Smooth muscle cell (in vitro differentiated cells): ENCODE measurements around the gene STARD8. TPM values are rescaled to one million over a fixed set of nuclear protein-coding genes. Genes with fewer than 3 reads are reported as not detected.

Experiments
- DNase-seq: peaks from one replicate; lab custom pipeline; 2025; ENCODE audit not compliant: unreplicated experiment; lab: John Stamatoyannopoulos, UW
- H2AFZ ChIP-seq: fragments of 200-600 bp; sonication (generic); 2 replicates; pipeline ENCODE4 v1.6.0; 2016; ENCODE audit warnings: antibody characterized with exemption, low read depth, mild to moderate bottlenecking
- H3F3A ChIP-seq: fragments of 200-600 bp; sonication (generic); 2 replicates; pipeline ENCODE4 v1.6.0; 2017; ENCODE audit warnings: antibody characterized with exemption, low read depth
- H3K27ac ChIP-seq: fragments of 200-600 bp; sonication (generic); 2 replicates; pipeline ENCODE4 v1.5.1; 2016; ENCODE audit warnings: low read depth, mild to moderate bottlenecking
- H3K27me3 ChIP-seq: fragments of 200-600 bp; sonication (generic); 2 replicates; pipeline ENCODE4 v1.6.1; 2016; ENCODE audit warnings: low read depth, mild to moderate bottlenecking
- H3K36me3 ChIP-seq: fragments of 200-600 bp; sonication (generic); 2 replicates; pipeline ENCODE4 v1.5.1; 2016; ENCODE audit warnings: low read depth
- H3K4me1 ChIP-seq: fragments of 200-600 bp; sonication (generic); 2 replicates; pipeline ENCODE4 v1.5.1; 2016; ENCODE audit warnings: low read depth
- H3K4me2 ChIP-seq: fragments of 200-600 bp; sonication (generic); 2 replicates; pipeline ENCODE4 v1.6.0; 2016; ENCODE audit warnings: mild to moderate bottlenecking
- H3K4me3 ChIP-seq: fragments of 200-600 bp; sonication (generic); 2 replicates; pipeline ENCODE4 v1.5.1; 2016; ENCODE audit warnings: mild to moderate bottlenecking
- H3K79me2 ChIP-seq: fragments of 200-600 bp; sonication (generic); 2 replicates; pipeline ENCODE4 v1.6.0; 2016; ENCODE audit warnings: low read depth, mild to moderate bottlenecking
- H3K9ac ChIP-seq: fragments of 200-600 bp; sonication (generic); 2 replicates; pipeline ENCODE4 v1.6.0; 2016; ENCODE audit warnings: low read depth
- H3K9me3 ChIP-seq: fragments of 200-600 bp; sonication (generic); replicated peaks from 2 replicates; pipeline ENCODE4 v1.5.1; 2016; ENCODE audit warnings: low read depth
- H4K20me1 ChIP-seq: fragments of 200-600 bp; sonication (generic); 2 replicates; pipeline ENCODE4 v1.6.0; 2016; ENCODE audit warnings: low read depth
- whole genome bisulfite sequencing: methylation state at CpG from one replicate; pipeline ENCODE4 v1.1.7; 2016; ENCODE audit warnings: low lambda C conversion rate; 5-methylcytosine and 5-hydroxymethylcytosine counted together
- polyA plus RNA-seq: library from polyadenylated mRNA; unstranded; fragments of >200 nt; fragmentation: Nextera tagmentation; extraction: Ambion mirVana; gene quantifications from 2 replicates; pipeline ENCODE4 v1.2.1, GENCODE V29; 2016
- small RNA-seq: library from RNA; depleted of rRNA; stranded (forward); fragments of <200 nt; gene quantifications from one replicate; pipeline ENCODE3, GENCODE V24; 2014
- total RNA-seq: library from RNA; depleted of rRNA; stranded (reverse); fragments of >200 nt; gene quantifications from 2 replicates; pipeline ENCODE4 v1.2.3, GENCODE V29; 2014
- TF ChIP-seq, protein P1 (sequence below): fragments of 200-600 bp; sonication (generic); IDR thresholded peaks from 2 replicates; pipeline ENCODE4 v1.5.1; 2017; ENCODE audit warnings: borderline replicate concordance, mild to moderate bottlenecking, antibody characterized with exemption; ENCODE audit not compliant: insufficient read depth, poor library complexity, severe bottlenecking

The STARD8 gene
- total and polyA plus RNA-seq, 2 experiments from 2014 or later = 0.27 to 0.38 TPM

DNA sequence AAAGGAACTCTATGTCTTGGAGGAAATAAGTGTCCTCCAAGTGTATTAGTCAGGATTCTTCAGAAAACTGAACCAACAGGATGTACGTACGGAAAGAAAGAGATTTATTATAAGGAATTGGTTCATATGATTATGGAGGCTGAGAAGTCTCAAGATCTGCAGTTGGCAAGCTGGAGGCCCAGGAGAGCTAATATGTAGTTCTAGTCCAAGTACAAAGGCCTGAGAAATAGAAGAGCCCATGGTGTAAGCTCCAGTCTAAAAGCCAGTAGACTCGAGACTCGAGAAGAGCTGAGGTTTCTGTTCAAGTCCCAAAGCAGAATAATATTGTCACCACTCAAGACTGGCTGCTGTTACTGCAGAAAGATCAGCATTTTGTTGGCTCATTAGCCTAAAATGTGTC is 116.0 kb downstream of the STARD8 start:
- Histone ChIP-seq H3K36me3 (no peaks in the 10 kb centered on the region), H2AFZ (no peak overlapping the region), H3K4me2 (no peak overlapping the region), H3K27me3 (no peaks in the 10 kb centered on the region), H3K4me3 (no peak overlapping the region), H4K20me1 (no peaks in the 10 kb centered on the region), H3K4me1 (no peaks in the 10 kb centered on the region), H3K79me2 (no peaks in the 10 kb centered on the region), H3K27ac (no peak overlapping the region), H3F3A (no peaks in the 10 kb centered on the region), H3K9ac (no peak overlapping the region), H3K9me3 (no peaks in the 10 kb centered on the region)
- DNase-seq = no peak
- 86% methylated on average over 4 of the region's 4 CpGs for WGBS
- TF ChIP-seq, protein P1, sequence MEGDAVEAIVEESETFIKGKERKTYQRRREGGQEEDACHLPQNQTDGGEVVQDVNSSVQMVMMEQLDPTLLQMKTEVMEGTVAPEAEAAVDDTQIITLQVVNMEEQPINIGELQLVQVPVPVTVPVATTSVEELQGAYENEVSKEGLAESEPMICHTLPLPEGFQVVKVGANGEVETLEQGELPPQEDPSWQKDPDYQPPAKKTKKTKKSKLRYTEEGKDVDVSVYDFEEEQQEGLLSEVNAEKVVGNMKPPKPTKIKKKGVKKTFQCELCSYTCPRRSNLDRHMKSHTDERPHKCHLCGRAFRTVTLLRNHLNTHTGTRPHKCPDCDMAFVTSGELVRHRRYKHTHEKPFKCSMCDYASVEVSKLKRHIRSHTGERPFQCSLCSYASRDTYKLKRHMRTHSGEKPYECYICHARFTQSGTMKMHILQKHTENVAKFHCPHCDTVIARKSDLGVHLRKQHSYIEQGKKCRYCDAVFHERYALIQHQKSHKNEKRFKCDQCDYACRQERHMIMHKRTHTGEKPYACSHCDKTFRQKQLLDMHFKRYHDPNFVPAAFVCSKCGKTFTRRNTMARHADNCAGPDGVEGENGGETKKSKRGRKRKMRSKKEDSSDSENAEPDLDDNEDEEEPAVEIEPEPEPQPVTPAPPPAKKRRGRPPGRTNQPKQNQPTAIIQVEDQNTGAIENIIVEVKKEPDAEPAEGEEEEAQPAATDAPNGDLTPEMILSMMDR = no peak

Small RNAs within 50 kb of the gene (small RNA-seq; reads per million reads assigned to genes)
- gene COX6CP12 = 0.11 reads per million

Other genes starting within 250 kb of the STARD8 start
- 2.3 and 7.1 TPM in 2 replicates for gene OPHN1, start 214.2 kb upstream of the STARD8 start, total RNA-seq
- 0.85 and 1.1 TPM in 2 replicates for gene OPHN1, start 214.2 kb upstream of the STARD8 start, polyA plus RNA-seq
- gene YIPF6, start 148.6 kb upstream of the STARD8 start, total RNA-seq = 24.6 and 32.6 TPM in 2 replicates
- gene YIPF6, start 148.6 kb upstream of the STARD8 start, polyA plus RNA-seq = 36.0 and 37.1 TPM in 2 replicates
- 41.4 and 44.1 TPM in 2 replicates for gene EFNB1, start 181.4 kb downstream of the STARD8 start, total RNA-seq
- 54.8 and 58.3 TPM in 2 replicates for gene EFNB1, start 181.4 kb downstream of the STARD8 start, polyA plus RNA-seq